Measurements from ENCODE around the gene ANAPC7.
"Not testable (repeated sequence)": the region's sequence is repeated elsewhere in the genome, so short reads cannot be mapped to it uniquely, and the experiment has no call there.

The ANAPC7 gene, protein sequence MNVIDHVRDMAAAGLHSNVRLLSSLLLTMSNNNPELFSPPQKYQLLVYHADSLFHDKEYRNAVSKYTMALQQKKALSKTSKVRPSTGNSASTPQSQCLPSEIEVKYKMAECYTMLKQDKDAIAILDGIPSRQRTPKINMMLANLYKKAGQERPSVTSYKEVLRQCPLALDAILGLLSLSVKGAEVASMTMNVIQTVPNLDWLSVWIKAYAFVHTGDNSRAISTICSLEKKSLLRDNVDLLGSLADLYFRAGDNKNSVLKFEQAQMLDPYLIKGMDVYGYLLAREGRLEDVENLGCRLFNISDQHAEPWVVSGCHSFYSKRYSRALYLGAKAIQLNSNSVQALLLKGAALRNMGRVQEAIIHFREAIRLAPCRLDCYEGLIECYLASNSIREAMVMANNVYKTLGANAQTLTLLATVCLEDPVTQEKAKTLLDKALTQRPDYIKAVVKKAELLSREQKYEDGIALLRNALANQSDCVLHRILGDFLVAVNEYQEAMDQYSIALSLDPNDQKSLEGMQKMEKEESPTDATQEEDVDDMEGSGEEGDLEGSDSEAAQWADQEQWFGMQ

DNA sequence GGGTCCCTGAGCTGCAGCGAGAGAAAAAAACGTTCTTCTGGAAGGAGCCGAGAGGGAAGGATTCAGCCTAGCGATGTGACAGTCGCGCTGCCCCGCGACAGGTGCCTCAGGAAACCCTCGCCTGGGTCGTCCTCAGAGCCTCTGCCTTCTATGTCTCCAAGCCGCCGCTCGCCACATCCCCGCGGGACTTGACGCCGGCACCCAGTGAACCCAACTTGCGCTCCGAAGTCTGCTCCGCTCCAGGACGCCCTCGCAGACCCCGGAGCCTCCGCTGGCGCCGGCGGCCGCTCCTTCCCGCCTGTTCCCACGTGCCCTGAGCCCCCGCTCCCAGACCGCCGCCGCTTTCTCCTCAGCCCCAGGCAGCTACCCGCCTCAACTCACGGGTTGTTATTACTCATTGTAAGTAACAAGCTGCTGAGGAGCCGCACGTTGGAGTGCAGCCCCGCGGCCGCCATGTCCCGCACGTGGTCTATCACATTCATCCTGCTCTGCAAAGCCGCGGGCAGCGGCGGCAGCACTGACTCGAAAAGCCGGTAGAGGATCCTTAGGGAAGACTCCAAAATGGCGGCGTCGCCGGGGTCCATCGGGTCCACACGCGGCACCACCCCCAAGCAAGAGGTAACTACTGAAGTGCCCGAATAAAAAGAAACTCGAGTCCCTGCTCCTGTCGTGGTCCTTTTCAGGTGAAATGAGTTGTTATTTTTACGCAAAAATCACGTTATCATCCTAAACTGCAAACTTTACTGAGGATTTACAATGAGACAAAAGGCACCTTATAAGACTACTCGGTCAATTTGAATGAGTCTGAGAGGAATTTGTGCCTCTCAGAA lies at the start of gene ANAPC7:
Gene ANAPC7, minus strand, starts transcription at position 563 of the 830 bp plus-strand sequence. Its CDS starts 81 bp downstream, at position 482.
- peak; percentile 78 for DNase-seq (ENCODE audit: low read depth)

DNA sequence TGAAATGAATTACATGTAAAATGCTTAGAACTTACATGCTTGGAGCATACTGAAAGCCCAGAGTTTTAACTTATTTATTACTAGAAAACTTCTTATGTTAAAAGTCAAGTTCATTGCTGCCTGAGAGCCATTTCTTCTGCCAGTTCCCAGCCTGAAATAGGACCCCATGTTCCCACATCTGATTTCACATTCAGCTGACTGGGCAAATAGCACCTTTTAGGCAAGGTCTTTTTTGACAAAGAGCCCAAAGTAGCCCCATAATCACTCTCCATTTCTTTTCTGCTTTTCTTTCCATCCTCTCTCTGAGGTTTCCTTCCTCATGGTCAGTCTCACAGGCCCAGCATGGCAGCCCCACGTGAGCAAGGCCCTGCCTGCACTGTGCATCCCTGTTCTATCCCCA lies 47.8 kb upstream of the ANAPC7 start:
- DNase-seq (ENCODE audit: low read depth), result no peak

DNA sequence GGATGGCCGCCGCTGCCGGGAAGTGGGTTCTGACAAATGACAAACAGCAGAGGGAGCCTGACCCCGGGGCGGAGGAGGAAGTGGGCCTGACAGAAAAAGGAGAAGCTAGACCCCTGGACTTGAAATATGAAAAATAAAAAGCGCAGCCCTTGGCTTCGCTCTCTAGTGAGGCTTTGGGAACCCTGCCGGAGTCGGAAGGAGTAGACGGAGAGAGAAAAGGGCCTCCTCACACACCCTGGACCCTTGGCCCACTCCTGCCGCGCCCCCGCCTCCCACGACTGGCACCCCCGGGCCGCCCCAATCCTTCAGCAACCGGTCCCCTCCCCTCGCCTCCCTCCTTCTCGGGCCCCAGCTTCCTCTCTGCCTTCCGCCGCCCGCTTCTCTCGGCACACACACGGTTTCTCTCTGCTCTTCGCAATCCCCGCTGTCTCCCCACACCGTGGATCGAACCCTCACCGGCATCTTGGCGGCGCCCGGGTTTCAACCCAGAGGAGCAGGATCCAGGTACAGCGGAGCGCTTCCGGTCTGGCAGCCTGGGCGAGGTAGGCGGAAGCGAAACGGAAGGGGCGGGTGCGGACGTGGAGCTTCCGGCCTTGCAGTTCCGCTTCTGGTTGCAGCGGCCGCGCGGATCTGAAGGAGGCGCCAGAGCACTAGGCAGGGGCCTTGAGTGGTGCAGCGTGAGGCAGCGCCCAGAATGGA lies 46.4 kb upstream of the ANAPC7 start, which contains the start of gene ARPC3:
Gene ARPC3, minus strand, starts transcription at position 539 of the 699 bp plus-strand sequence. Its CDS starts 77 bp downstream, at position 462.
- peak; percentile 92 for DNase-seq (ENCODE audit: low read depth)

DNA sequence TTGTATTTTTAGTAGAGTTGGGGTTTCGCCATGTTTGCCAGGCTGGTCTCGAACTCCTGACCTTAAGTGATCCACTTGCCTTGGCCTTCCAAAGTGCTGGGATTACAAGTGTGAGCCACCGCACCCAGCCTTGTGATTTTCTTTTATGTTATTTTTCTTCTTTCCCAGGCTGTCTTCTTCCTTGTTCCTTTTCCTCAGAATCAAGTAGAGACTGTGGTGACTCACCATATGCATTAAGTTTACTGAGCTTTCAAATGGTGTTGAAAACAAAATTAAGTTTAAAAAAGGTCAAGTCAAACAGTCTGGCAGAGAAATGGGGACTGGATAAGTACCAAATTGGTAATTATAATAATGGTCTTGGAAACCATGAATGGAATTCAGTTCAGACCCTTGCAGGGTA lies 40.9 kb upstream of the ANAPC7 start:
- DNase-seq (ENCODE audit: low read depth), result no peak

DNA sequence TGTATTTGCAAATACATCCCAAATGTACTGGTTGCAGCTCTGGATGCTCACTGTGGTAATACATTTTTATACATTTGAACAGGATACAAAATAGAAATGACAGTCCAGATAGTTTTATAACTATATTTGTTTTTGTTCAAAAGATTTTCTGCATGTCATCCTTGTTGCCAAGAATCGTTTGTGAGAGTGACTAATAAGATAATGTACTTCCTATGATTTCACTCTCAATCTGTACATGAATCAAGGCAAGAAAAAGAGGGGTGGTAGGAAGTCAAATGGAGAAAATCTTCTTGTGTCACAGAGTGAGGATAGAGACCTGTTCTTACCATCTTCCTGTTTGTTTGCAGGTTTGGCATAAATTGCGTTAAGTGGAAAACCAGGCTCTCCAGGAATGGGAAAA lies 32.7 kb upstream of the ANAPC7 start:
- DNase-seq (ENCODE audit: low read depth), result no peak

DNA sequence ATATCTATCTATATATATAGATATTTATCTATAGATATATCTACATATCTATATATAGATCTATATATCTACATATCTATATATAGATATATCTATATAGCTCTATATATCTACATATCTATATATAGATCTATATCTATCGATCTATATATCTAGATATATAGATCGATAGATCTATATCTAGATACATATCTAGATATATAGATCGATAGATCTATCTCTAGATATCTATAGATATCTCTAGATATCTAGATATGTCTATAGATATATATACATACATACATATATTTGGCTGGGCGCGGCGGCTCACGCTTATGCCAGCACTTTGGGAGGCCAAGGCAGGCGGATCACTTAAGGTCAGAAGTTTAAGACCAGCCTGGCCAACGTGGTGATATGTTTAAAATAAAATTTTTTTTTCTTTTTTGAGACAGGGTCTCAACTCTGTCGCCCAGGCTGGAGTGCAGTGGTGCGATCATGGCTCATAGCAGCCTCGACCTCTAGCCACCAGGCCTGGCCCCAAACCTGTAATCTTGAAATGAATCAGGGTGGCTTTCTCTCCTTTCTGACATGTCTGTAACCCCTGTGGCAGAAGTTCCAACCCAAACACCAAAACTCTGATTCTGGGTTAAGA lies 28.6 kb upstream of the ANAPC7 start:
- DNase-seq (ENCODE audit: low read depth), result no peak

DNA sequence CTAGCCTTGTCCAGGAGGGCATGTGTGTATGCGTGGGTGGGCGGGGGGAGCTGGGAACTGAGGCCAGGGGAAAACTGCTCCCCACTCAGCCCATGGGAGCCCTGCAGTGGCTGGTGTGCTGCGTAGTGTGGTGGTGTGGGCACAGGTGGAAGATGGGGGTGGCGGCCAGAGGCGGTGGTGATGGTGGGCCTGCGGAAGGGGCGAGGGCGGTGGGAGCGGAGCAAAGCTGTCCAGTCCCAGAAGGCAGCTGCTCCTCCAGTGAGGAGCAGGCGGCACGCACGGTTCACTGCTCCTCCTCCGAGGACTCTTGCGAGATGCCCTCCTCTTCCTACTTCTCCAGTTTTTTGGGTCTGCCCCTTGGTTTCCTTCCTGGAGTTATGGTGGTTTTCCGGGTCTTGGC lies 26.2 kb upstream of the ANAPC7 start:
- not testable (repeated sequence) for DNase-seq (ENCODE audit: low read depth)

DNA sequence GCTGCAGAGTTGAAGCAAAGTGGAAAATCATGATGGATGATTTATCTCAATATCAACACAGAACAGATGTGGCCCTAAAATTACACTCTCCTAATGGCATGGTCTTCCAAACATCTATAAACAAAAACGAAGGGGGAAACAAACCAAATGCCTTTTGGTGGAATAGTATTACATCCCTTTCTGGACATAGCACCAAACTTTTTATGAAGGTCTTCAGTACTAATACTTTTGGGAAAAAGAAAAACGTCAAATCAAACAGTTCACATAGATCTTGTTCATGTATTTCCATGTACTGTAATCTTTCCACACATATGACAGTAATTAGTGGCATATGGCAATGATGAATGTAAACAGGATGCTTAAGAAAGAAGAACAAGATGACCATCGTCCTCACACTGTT lies 22.9 kb upstream of the ANAPC7 start:
- DNase-seq (ENCODE audit: low read depth), result no peak

DNA sequence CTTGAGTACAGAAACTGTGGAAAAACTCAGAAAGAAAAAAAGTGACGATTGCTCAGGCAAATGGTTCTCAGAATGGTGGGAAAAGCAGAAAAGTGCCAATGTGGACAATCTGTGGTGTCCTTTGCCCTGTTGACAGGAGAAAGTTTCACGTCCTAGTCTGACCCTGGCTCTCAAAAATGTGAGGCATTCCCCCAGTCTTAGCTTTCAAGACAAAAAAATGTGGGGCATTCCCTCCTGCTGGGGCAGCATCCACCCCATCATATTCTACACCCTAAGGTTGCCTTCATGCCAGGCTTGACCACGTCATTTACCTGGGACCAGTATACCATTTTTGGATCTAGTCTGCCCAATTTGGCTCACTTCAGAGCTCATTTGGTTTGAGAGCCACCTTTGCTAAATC lies 20.7 kb upstream of the ANAPC7 start:
- DNase-seq (ENCODE audit: low read depth), result no peak

DNA sequence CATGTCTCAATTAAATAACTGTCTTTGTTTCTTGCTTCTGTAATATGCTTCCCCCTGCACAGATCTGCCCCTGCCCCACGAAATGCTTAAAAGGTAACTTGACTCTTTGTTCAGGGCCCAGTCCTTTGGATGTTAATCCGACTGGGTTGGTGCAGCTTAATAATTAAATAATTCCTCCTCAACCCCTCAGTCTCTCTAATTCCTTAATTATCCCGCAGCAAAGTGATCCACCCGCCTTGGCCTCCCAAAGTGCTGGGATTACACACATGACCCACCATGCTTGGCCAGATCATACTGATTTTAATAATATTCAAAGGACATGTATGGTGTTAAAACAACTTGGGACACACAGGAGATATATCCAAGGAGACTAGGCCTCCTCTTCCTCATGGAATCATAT lies 18.2 kb upstream of the ANAPC7 start:
- DNase-seq (ENCODE audit: low read depth), result no peak

DNA sequence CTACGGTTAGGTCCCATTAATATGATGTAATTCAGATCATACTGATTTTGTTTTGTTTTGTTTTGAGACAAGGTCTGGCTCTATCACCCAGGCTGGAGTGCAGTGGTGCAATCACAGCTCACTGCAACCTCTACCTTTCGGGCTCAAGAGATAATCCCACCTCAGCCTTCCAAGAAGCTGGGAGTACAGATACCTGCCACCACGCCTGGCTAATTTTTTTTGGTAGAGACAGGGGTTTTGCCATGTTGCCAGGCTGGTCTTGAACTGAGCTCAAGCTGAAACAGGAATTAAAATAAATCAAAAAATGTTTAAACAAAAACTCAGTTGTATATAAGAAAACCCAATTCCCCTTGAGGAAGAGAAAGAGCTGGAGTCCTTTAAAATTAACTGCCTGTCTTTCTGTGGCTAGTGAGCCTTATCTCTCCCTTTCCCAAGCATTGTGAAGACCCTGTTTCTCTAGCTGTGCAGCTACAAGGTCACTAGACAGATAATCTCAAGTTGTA lies 17.7 kb upstream of the ANAPC7 start:
- DNase-seq (ENCODE audit: low read depth), result no peak

DNA sequence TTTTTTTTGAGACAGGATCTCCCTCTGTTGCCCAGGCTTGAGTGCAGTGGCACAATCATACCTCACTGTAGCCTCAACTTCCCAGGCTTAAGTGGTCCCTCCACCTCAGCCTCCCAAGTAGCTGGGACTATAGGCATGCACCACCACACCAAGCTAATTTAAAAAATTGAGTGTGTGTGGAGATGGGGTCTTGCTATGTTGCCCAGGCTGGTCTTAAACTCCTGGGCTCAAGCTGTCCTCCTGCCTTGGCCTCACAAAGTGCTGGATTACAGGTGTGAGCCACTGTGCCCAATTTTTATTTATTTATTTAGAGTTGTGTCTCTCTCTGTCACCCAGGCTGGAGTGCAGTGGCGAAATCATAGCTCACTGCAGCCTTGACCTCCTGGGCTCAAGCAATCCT lies 17.1 kb upstream of the ANAPC7 start:
- not testable (repeated sequence) for DNase-seq (ENCODE audit: low read depth)

DNA sequence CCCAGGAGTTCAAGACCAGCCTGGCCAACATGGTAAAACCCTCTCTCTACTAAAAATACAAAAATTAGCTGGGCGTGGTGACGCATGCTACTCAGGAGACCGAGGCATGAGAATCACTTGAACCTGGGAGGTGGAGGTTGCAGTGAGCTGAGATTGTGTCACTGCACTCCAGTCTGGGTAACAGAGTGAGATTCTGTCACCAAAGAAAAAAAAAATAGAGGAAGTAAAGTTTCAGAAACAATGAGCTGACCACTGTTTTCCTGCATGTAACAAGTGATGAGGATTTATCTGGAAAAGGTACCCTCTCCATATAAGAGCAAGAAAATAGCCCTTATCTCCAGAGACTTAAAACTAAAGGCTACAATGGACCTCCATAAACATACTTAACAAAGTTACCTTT lies 13.6 kb upstream of the ANAPC7 start:
- DNase-seq (ENCODE audit: low read depth), result not testable (repeated sequence)

DNA sequence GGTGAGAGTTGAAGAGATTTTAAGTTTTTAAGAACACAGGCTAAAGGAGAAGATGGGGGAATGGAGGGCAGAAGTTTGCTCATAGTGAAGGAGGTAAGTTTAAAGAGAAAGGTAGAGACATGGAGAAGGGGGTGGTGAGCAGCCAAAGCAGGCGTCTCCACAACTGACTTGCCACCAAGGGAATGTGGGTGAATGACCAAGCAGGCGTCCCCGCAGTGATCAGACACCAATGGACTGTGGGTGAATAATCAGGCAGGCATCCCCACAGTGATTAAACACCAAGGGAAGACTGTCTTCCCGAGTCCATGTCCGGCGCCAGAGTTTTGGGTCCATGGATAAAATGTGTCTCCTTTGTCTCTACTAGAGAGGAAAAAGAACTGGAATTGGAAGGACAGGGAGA lies 6.6 kb upstream of the ANAPC7 start:
- DNase-seq (ENCODE audit: low read depth), result not testable (repeated sequence)

DNA sequence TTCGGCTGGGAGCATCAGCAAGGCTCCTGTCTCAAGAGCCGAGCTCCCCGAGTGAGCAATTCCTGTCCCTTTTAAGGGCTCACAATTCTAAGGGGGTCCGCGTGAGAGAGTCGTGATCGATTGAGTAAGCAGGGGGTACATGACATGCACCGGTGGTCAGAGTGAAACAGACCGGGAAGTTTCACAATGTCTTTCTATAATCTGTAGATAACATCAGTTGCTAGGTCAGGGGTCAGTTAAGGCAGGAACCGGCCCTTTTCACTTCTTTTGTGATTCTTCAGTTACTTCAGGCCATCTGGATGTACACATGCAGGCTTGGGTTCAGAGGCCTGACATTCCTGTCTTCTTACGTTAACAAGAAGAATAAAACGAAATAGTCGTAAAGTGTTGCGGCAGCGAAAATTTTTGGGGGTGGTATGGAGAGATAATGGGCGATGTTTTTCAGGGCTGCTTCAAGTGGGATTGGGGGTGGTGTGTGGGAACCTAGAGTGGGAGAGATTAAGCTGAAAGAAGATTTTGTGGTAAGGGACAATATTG lies 1.7 kb upstream of the ANAPC7 start:
- not testable (repeated sequence) for DNase-seq (ENCODE audit: low read depth)

DNA sequence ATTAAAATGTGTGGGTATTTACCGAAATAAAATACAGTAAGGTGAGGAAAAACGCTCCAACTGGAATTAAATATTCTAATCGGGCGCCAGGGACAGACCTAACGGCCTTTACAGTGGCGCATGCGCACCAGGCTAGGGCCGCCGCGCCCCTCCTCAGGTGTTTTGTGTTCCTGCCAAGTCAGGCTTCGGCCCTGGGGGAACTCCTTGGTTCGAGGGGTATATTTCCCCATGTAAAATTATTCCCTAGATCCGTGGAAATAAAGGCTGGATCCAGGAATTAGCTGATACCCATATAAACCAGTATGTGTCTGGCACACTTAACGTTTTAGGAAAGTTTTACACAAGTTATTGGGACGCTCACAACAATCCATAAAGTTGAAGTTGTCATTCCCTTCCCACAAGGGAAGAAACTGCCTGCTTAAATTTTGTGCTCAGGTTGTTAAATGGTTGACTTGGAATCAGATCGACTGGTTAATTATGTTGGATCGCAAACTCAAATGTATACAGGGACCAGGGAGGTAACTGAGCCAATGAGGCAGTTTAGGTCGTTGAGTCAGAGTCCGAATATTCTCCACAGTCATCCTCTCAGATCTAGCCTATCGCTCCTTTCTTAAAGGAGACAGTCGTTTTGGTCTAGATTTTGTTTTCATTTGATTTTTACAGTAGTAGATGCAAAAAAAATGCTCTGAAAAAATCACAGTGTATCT lies 621 bp upstream of the ANAPC7 start:
- peak; percentile 70 for DNase-seq (ENCODE audit: low read depth)

DNA sequence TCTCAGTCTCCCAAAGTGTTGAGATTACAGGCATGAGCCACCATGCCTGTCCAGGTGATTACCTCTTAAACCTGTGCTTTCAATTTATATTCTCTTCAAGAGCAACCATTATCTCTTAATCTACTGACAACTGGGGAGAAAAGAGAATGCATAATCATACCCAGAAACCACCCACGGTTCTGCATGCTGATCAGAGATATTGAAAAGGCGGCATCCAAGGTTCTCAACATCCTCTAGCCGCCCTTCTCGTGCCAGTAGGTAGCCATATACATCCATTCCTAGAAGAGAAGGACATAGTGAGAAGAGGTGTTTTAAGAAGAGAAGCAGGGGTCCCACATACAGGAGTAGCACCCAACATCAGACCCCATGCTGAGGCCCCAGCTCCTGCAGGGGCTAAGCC lies 20.8 kb downstream of the ANAPC7 start:
- DNase-seq (ENCODE audit: low read depth), result no peak

DNA sequence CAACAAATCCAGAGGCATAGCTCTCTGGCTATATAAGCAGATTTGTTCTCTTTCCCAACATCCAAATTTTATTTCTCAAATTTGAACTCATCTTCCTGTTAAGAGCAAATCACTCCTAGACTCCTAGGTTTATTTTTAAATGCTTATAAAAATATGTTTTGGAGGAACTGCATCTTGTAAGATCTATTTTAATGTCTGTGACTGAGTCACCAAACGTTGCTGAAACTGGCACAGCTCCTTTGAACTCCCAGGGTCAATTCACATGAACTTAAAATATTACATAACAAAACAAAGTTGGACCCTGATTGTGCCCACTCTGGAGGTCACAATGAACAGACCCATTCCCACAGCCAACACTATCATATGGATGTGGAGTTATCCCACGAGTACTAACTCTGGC lies 23.9 kb downstream of the ANAPC7 start:
- DNase-seq (ENCODE audit: low read depth), result no peak

DNA sequence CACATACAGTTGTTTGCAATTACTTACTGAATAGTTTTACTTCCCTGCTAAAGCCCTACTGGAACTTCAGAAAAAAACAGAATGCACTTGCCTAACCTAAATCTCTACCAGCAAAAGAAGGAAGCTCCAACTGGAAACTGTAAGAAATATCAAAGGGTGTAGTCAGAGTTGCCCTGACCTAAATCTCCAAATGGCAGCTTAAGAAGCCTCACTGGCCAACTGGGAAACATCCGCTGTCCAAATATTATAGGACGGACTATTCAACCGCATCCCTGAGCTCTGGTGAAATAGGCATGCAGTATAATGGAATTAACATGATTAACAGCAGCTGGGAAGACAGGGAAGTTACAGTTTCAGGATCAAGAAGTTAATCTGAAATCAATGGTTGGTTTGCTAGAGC lies 24.3 kb downstream of the ANAPC7 start:
- no peak for DNase-seq (ENCODE audit: low read depth)

DNA sequence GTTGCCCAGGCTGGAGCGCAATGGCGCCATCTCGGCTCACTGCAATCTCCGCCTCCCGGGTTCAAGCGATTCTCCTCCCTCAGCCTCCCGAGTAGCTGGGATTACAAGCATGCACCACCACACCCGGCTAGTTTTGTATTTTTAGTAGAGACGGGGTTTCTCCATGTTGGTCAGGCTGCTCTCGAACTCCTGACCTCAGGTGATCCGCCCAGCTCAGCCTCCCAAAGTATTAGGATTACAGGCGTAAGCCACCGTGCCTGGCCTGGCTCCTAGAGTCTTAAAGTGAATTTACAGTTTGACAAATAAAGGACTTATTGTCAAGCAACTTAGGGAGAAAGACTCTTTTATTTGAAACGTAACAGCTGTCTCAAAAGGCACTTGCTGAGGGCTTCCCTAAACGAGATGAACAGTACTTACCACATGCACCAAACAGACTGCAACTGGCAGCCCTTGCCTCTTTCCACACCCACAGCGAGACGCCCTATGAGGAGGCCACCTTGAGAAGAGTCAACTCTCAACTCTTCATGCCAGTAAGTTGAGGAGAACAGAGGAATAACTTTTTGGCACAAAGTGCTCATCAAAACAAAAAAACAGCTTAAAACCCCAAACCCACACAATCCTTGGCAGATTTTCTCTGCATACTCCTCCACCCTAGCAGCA lies 25.2 kb downstream of the ANAPC7 start:
- not testable (repeated sequence) for DNase-seq (ENCODE audit: low read depth)
